H9 (cell line): Measurements from ENCODE around the gene JAKMIP3. TPM values are rescaled to one million over a fixed set of nuclear protein-coding genes. Genes with fewer than 3 reads are reported as not detected.

ENCODE experiments used
- DNase-seq: peaks from one replicate; pipeline ENCODE4 v3.0.0-alpha.2; 2017
- H2AFZ ChIP-seq: one replicate; pipeline ENCODE4 v1.6.1; 2013; ENCODE audit warnings: mild to moderate bottlenecking, low read length, control low read depth, moderate library complexity
- H2AK5ac ChIP-seq: 2 replicates; pipeline ENCODE4 v1.6.1; 2013; ENCODE audit warnings: low read length, control low read depth, mixed read lengths; ENCODE audit not compliant: insufficient read length
- H2BK120ac ChIP-seq: one replicate; pipeline ENCODE4 v1.6.1; 2013; ENCODE audit warnings: low read depth, mild to moderate bottlenecking, low read length, control low read depth, inconsistent platforms; ENCODE audit not compliant: poor library complexity, severe bottlenecking
- H2BK12ac ChIP-seq: 2 replicates; pipeline ENCODE4 v1.6.1; 2013; ENCODE audit warnings: low read length, control low read depth, mixed read lengths, low read depth; ENCODE audit not compliant: insufficient read length
- H2BK15ac ChIP-seq: 2 replicates; pipeline ENCODE4 v1.6.1; 2013; ENCODE audit warnings: low read depth, low read length, control low read depth
- H2BK20ac ChIP-seq: one replicate; pipeline ENCODE4 v1.6.1; 2013; ENCODE audit warnings: low read depth, mild to moderate bottlenecking, low read length, control low read depth, inconsistent platforms; ENCODE audit not compliant: poor library complexity, severe bottlenecking
- H2BK5ac ChIP-seq: 2 replicates; pipeline ENCODE4 v1.6.1; 2013; ENCODE audit warnings: low read length, control low read depth, mixed read lengths; ENCODE audit not compliant: insufficient read length
- H3K14ac ChIP-seq: 2 replicates; pipeline ENCODE4 v1.6.1; 2013; ENCODE audit warnings: low read length, control low read depth; ENCODE audit not compliant: insufficient read depth
- H3K18ac ChIP-seq: 2 replicates; pipeline ENCODE4 v1.6.1; 2013; ENCODE audit warnings: low read depth, mild to moderate bottlenecking, mixed read lengths, low read length, control low read depth; ENCODE audit not compliant: insufficient read length
- H3K23ac ChIP-seq: 2 replicates; pipeline ENCODE4 v1.6.1; 2013; ENCODE audit warnings: low read length, control low read depth, mixed read lengths, low read depth; ENCODE audit not compliant: insufficient read length
- H3K23me2 ChIP-seq: 2 replicates; pipeline ENCODE4 v1.6.1; 2013; ENCODE audit warnings: low read depth, mild to moderate bottlenecking, mixed read lengths, low read length, control low read depth; ENCODE audit not compliant: insufficient read length, poor library complexity, severe bottlenecking
- H3K27ac ChIP-seq: 2 replicates; pipeline ENCODE4 v1.5.1; 2013; ENCODE audit warnings: low read length, control low read depth, mixed read lengths, low read depth; ENCODE audit not compliant: insufficient read length
- H3K27me3 ChIP-seq: 2 replicates; pipeline ENCODE4 v1.6.1; 2013; ENCODE audit warnings: low read length, control low read depth, inconsistent platforms; ENCODE audit not compliant: insufficient read depth
- H3K4ac ChIP-seq: 2 replicates; pipeline ENCODE4 v1.6.1; 2013; ENCODE audit warnings: low read depth, mild to moderate bottlenecking, control low read depth, inconsistent platforms, low read length, moderate library complexity
- H3K4me1 ChIP-seq: 2 replicates; pipeline ENCODE4 v1.6.1; 2013; ENCODE audit warnings: low read length, control low read depth, inconsistent platforms; ENCODE audit not compliant: insufficient read depth
- H3K4me2 ChIP-seq: 2 replicates; pipeline ENCODE4 v1.6.1; 2013; ENCODE audit warnings: low read length, control low read depth, mixed read lengths; ENCODE audit not compliant: insufficient read length, insufficient read depth
- H3K56ac ChIP-seq: 2 replicates; pipeline ENCODE4 v1.6.1; 2013; ENCODE audit warnings: low read depth, mild to moderate bottlenecking, mixed read lengths, low read length, control low read depth; ENCODE audit not compliant: insufficient read length
- H3K79me1 ChIP-seq: 2 replicates; pipeline ENCODE4 v1.6.1; 2013; ENCODE audit warnings: low read depth, mild to moderate bottlenecking, moderate library complexity, low read length, control low read depth, inconsistent platforms; ENCODE audit not compliant: insufficient read depth, poor library complexity, severe bottlenecking
- H3K79me2 ChIP-seq: 2 replicates; pipeline ENCODE4 v1.6.1; 2013; ENCODE audit warnings: low read length, control low read depth, inconsistent platforms; ENCODE audit not compliant: insufficient read depth
- H3K9ac ChIP-seq: 2 replicates; pipeline ENCODE4 v1.6.1; 2013; ENCODE audit warnings: low read length, control low read depth, mixed read lengths; ENCODE audit not compliant: insufficient read length; ENCODE audit errors: extremely low read depth
- H3K9me3 ChIP-seq: one replicate; pipeline ENCODE4 v1.6.1; 2013; ENCODE audit warnings: low read depth, low read length, inconsistent platforms; ENCODE audit not compliant: control insufficient read depth
- H3T11ph ChIP-seq: one replicate; pipeline ENCODE4 v1.6.1; 2013; ENCODE audit warnings: mild to moderate bottlenecking, low read length, control low read depth, inconsistent platforms
- H4K20me1 ChIP-seq: one replicate; pipeline ENCODE4 v1.6.1; 2013; ENCODE audit not compliant: control insufficient read depth, insufficient read length, insufficient read depth
- H4K5ac ChIP-seq: 2 replicates; pipeline ENCODE4 v1.6.1; 2013; ENCODE audit warnings: low read depth, mild to moderate bottlenecking, mixed read lengths, low read length, control low read depth; ENCODE audit not compliant: insufficient read length
- H4K8ac ChIP-seq: replicated peaks from 2 replicates; pipeline ENCODE4 v1.6.1; 2013; ENCODE audit warnings: low read length, control low read depth, mixed read lengths, low read depth; ENCODE audit not compliant: insufficient read length
- H4K91ac ChIP-seq: 2 replicates; pipeline ENCODE4 v1.6.1; 2013; ENCODE audit warnings: low read depth, mild to moderate bottlenecking, moderate library complexity, mixed read lengths, low read length, control low read depth; ENCODE audit not compliant: insufficient read length
- H3K27ac Mint-ChIP-seq, 3 experiments: 2 replicates in 2 of 3; 3 replicates in 1 of 3; pipeline ENCODE4 v1.8.0; 2020 to 2021; ENCODE audit warnings: mixed read lengths in 3 of 3, mild to moderate bottlenecking in 1 of 3, moderate library complexity in 1 of 3
- H3K27me3 Mint-ChIP-seq: 2 replicates; pipeline ENCODE4 v1.8.0; 2021; ENCODE audit warnings: low read depth, mild to moderate bottlenecking, moderate library complexity, mixed read lengths
- H3K36me3 Mint-ChIP-seq, 3 experiments: 2 replicates in 2 of 3; 3 replicates in 1 of 3; pipeline ENCODE4 v1.8.0; 2020 to 2021; ENCODE audit warnings: low read depth in 3 of 3, mixed read lengths in 3 of 3; ENCODE audit not compliant: insufficient read depth in 1 of 3
- H3K4me1 Mint-ChIP-seq, 2 experiments: 2 replicates each; pipeline ENCODE4 v1.8.0; 2020; ENCODE audit warnings: mixed read lengths in 2 of 2
- H3K4me3 Mint-ChIP-seq, 2 experiments: 2 replicates in 1 of 2; 3 replicates in 1 of 2; pipeline ENCODE4 v1.8.0; 2020 to 2021; ENCODE audit warnings: mild to moderate bottlenecking in 2 of 2, mixed read lengths in 2 of 2, moderate library complexity in 1 of 2
- H3K9me3 Mint-ChIP-seq, 2 experiments: 2 replicates in 1 of 2; 3 replicates in 1 of 2; pipeline ENCODE4 v1.8.0; 2020; ENCODE audit warnings: mild to moderate bottlenecking in 2 of 2, mixed read lengths in 2 of 2, moderate library complexity in 1 of 2
- CTCF ChIP-seq: fragments of 200-600 bp; sonication (generic); conservative IDR thresholded peaks from 3 replicates; pipeline ENCODE4 v1.8.0; 2021; ENCODE audit warnings: antibody characterized with exemption, mild to moderate bottlenecking
- WGBS: extraction: QIAGEN DNeasy Blood & Tissue Kit; methylation state at CpG from one replicate; pipeline ENCODE4 v1.1.7; 2013; ENCODE audit warnings: missing lambda C conversion rate, low lambda C conversion rate, mixed read lengths; ENCODE audit not compliant: insufficient read length; ENCODE audit errors: extremely low coverage; 5-methylcytosine and 5-hydroxymethylcytosine counted together
- total RNA-seq: library from RNA; stranded (reverse); gene quantifications from 2 replicates; pipeline ENCODE4 v1.2.1, GENCODE V29; 2021

Gene JAKMIP3
- total RNA-seq, 1 experiment from 2014 or later: 0.50 TPM

- Histone ChIP-seq H3K4me2 (no peak overlapping the region), H3K79me1 (no peaks in the 10 kb centered on the region), H2BK20ac (no peak overlapping the region), H3K23me2 (no peaks in the 10 kb centered on the region), H3K18ac (no peak overlapping the region), H2BK15ac (no peak overlapping the region), H3K9me3 (no peaks in the 10 kb centered on the region), H2AK5ac (no peak overlapping the region), H3K56ac (no peak overlapping the region), H3T11ph (no peak overlapping the region), H3K79me2 (no peaks in the 10 kb centered on the region), H3K23ac (no peak overlapping the region), H3K27me3 (no peaks in the 10 kb centered on the region), H3K27ac (no peak overlapping the region), H4K8ac (no peak overlapping the region), H4K5ac (no peak overlapping the region), H3K4ac (no peak overlapping the region), H3K14ac (no peak overlapping the region), H3K9ac (no peak overlapping the region), H2BK12ac (no peak overlapping the region), H4K91ac (no peak overlapping the region), H3K4me1 (no peaks in the 10 kb centered on the region), H2BK120ac (no peak overlapping the region), H2BK5ac (no peak overlapping the region), H4K20me1 (no peaks in the 10 kb centered on the region), H2AFZ (no peak overlapping the region)
- no peaks in the 10 kb centered on the region for H3K36me3 Mint-ChIP-seq
- TF ChIP-seq CTCF: no peak
- H3K9me3 Mint-ChIP-seq: 0 out of 5 replicates have a peak, but pooled peaks cover 0 to 5% of the 10 kb centered on the region in 2 experiments
- H3K27me3 Mint-ChIP-seq: peaks cover 56% of the 10 kb centered on the region
- DNase-seq: no peak
- H3K4me1 Mint-ChIP-seq: peaks cover 6 to 7% of the 10 kb centered on the region in 2 experiments; a peak in 3 of 4 replicates
- WGBS: no CpG with 5 or more reads among the region's 3 CpGs
- no peak overlapping the region for H3K27ac Mint-ChIP-seq
- no peak overlapping the region for H3K4me3 Mint-ChIP-seq
Measured at GRCh38 chr10:132027423-132027983, 38.2 kb upstream of the JAKMIP3 start.
